Measurements from ENCODE around the gene GPR137B. TPM values are rescaled to one million over a fixed set of nuclear protein-coding genes. Genes with fewer than 3 reads are reported as not detected.
"Not testable (repeated sequence)": the region's sequence is repeated elsewhere in the genome, so short reads cannot be mapped to it uniquely, and the experiment has no call there.

Gene GPR137B
- polyA plus RNA-seq, 4 donors, result 19.2 to 48.7 (median 35.2) TPM

- DNase-seq (ENCODE audit: low read depth in 4 of 4, low spot score in 3 of 4), result no peak
Observed at GRCh38 chr1:236185687-236186086, 43.3 kb downstream of the GPR137B start.

GRCh38 chr1:236186471-236186870 is 44.1 kb downstream of the GPR137B start:
- DNase-seq (ENCODE audit: low read depth in 4 of 4, low spot score in 3 of 4), result not testable (repeated sequence)

GRCh38 chr1:236188084-236188483 is 45.7 kb downstream of the GPR137B start:
- not testable (repeated sequence) for DNase-seq (ENCODE audit: low read depth in 4 of 4, low spot score in 3 of 4)

GRCh38 chr1:236193184-236193583 is 50.8 kb downstream of the GPR137B start:
- no peak for DNase-seq (ENCODE audit: low read depth in 4 of 4, low spot score in 3 of 4)

- DNase-seq (ENCODE audit: low read depth in 4 of 4, low spot score in 3 of 4), result no peak
Observed at GRCh38 chr1:236200925-236201324, 58.6 kb downstream of the GPR137B start.

GRCh38 chr1:236201786-236202185 is 59.4 kb downstream of the GPR137B start:
- no peak for DNase-seq (ENCODE audit: low read depth in 4 of 4, low spot score in 3 of 4)

GRCh38 chr1:236204039-236204438 is 61.7 kb downstream of the GPR137B start:
- DNase-seq (ENCODE audit: low read depth in 4 of 4, low spot score in 3 of 4), result no peak

GRCh38 chr1:236204656-236205055 is 62.3 kb downstream of the GPR137B start:
- no peak for DNase-seq (ENCODE audit: low read depth in 4 of 4, low spot score in 3 of 4)

GRCh38 chr1:236206548-236206947 is 64.2 kb downstream of the GPR137B start:
- no peak for DNase-seq (ENCODE audit: low read depth in 4 of 4, low spot score in 3 of 4)

- no peak for DNase-seq (ENCODE audit: low read depth in 4 of 4, low spot score in 3 of 4)
Observed at GRCh38 chr1:236207121-236207520, 64.8 kb downstream of the GPR137B start.

- no peak for DNase-seq (ENCODE audit: low read depth in 4 of 4, low spot score in 3 of 4)
Observed at GRCh38 chr1:236207569-236207968, 65.2 kb downstream of the GPR137B start.

- DNase-seq (ENCODE audit: low read depth in 4 of 4, low spot score in 3 of 4), result no peak
Observed at GRCh38 chr1:236209185-236209584, 66.8 kb downstream of the GPR137B start.

- DNase-seq (ENCODE audit: low read depth in 4 of 4, low spot score in 3 of 4), result no peak
Observed at GRCh38 chr1:236209713-236210112, 67.4 kb downstream of the GPR137B start.

GRCh38 chr1:236211815-236212214 is 69.5 kb downstream of the GPR137B start:
- DNase-seq (ENCODE audit: low read depth in 4 of 4, low spot score in 3 of 4), result no peak

GRCh38 chr1:236213534-236213933 is 71.2 kb downstream of the GPR137B start:
- DNase-seq (ENCODE audit: low read depth in 4 of 4, low spot score in 3 of 4), result no peak

- DNase-seq (ENCODE audit: low read depth in 4 of 4, low spot score in 3 of 4), result no peak
Observed at GRCh38 chr1:236214761-236215160, 72.4 kb downstream of the GPR137B start.

- no peak for DNase-seq (ENCODE audit: low read depth in 4 of 4, low spot score in 3 of 4)
Observed at GRCh38 chr1:236220473-236220872, 78.1 kb downstream of the GPR137B start.

- no peak for DNase-seq (ENCODE audit: low read depth in 4 of 4, low spot score in 3 of 4)
Observed at GRCh38 chr1:236222632-236223031, 80.3 kb downstream of the GPR137B start.

GRCh38 chr1:236228411-236228810 is 86.1 kb downstream of the GPR137B start:
- no peak for DNase-seq (ENCODE audit: low read depth in 4 of 4, low spot score in 3 of 4)

- DNase-seq (ENCODE audit: low read depth in 4 of 4, low spot score in 3 of 4), result no peak
Observed at GRCh38 chr1:236235116-236235515, 92.8 kb downstream of the GPR137B start.

- DNase-seq (ENCODE audit: low read depth in 4 of 4, low spot score in 3 of 4), result no peak
Observed at GRCh38 chr1:236239092-236239585, 96.8 kb downstream of the GPR137B start.

- DNase-seq (ENCODE audit: low read depth in 4 of 4, low spot score in 3 of 4), result no peak
Observed at GRCh38 chr1:236240675-236241074, 98.3 kb downstream of the GPR137B start.

- DNase-seq (ENCODE audit: low read depth in 4 of 4, low spot score in 3 of 4), result no peak
Observed at GRCh38 chr1:236242568-236242967, 100.2 kb downstream of the GPR137B start.
